Astrocyte of the spinal cord (primary cell): ENCODE results near the gene EPB41L4A.

Source experiments
- DNase-seq: peaks from one replicate; pipeline ENCODE4 v3.0.0; 2011; ENCODE audit warnings: low read depth, low spot score
- H3K4me3 ChIP-seq: 2 replicates; pipeline ENCODE4 v1.5.1; 2011; ENCODE audit warnings: low read depth, mild to moderate bottlenecking, low read length, moderate library complexity
- CTCF ChIP-seq: IDR thresholded peaks from 2 replicates; pipeline ENCODE4 v1.5.1; 2012; ENCODE audit warnings: low read depth, mild to moderate bottlenecking, low read length, inconsistent platforms
- in situ Hi-C: cut with HindIII; loops from 2 replicates; pipeline ENCODE4 v1.10.0; 2017; ENCODE audit warnings: low sequenced_read_pairs

The EPB41L4A gene

GRCh38 chr5:112192866-112193265, 226.2 kb downstream of the EPB41L4A start:
- no peak for TF ChIP-seq CTCF
- no peak overlapping the region for H3K4me3 ChIP-seq
- in situ Hi-C loops = no loop called here
- no peak for DNase-seq

GRCh38 chr5:112192072-112192471, 227.0 kb downstream of the EPB41L4A start:
- in situ Hi-C loops = no loop called here
- no peak for TF ChIP-seq CTCF
- no peak overlapping the region for H3K4me3 ChIP-seq
- no peak for DNase-seq

- H3K4me3 ChIP-seq = no peak overlapping the region
- in situ Hi-C loops = no loop called here
- no peak for TF ChIP-seq CTCF
- no peak for DNase-seq
These were observed 229.7 kb downstream of the EPB41L4A start for GRCh38 chr5:112189391-112189790.

- TF ChIP-seq CTCF = peak; percentile 64
- DNase-seq = peak; percentile 47
- H3K4me3 ChIP-seq = no peak overlapping the region
- in situ Hi-C loops = no loop called here
These were observed 232.6 kb downstream of the EPB41L4A start for GRCh38 chr5:112186401-112186990.

- no peak for DNase-seq
- in situ Hi-C loops = no loop called here
- no peak overlapping the region for H3K4me3 ChIP-seq
These were observed 235.2 kb downstream of the EPB41L4A start for GRCh38 chr5:112183874-112184273.

GRCh38 chr5:112183103-112183711, 235.9 kb downstream of the EPB41L4A start:
- in situ Hi-C loops = no loop called here
- H3K4me3 ChIP-seq = no peak overlapping the region

More at GRCh38 chr5:112183874-112184273, 235.2 kb downstream of the EPB41L4A start:
- TF ChIP-seq CTCF = no peak

More at GRCh38 chr5:112183103-112183711, 235.9 kb downstream of the EPB41L4A start:
- TF ChIP-seq CTCF = no peak
- DNase-seq = peak; percentile 42
